GM18505 (cell line): ENCODE results near the gene CHCHD6.

ENCODE experiments used
- ATAC-seq: cut with Tn5 transposase; IDR thresholded peaks from one replicate; pipeline ENCODE4 v1.9.1; 2021; ENCODE audit not compliant: unreplicated experiment
- POLR2A ChIP-seq: IDR thresholded peaks from 4 replicates; pipeline ENCODE4 v1.6.1; 2011; ENCODE audit warnings: borderline replicate concordance; ENCODE audit not compliant: insufficient read depth, insufficient read length; ENCODE audit errors: extremely low read depth

Gene CHCHD6

GRCh38 chr3:126859415-126860246, 155.6 kb downstream of the CHCHD6 start:
- no peak for ATAC-seq
- TF ChIP-seq POLR2A: no peak

GRCh38 chr3:126865736-126866135, 161.7 kb downstream of the CHCHD6 start:
- ATAC-seq: no peak
- TF ChIP-seq POLR2A: no peak

- ATAC-seq: no peak
- no peak for TF ChIP-seq POLR2A
These were observed 162.2 kb downstream of the CHCHD6 start for GRCh38 chr3:126866175-126866759.

- no peak for TF ChIP-seq POLR2A
- no peak for ATAC-seq
These were observed 163.3 kb downstream of the CHCHD6 start for GRCh38 chr3:126867190-126867862.

- no peak for TF ChIP-seq POLR2A
- no peak for ATAC-seq
These were observed 163.8 kb downstream of the CHCHD6 start for GRCh38 chr3:126867863-126868200.

- no peak for ATAC-seq
- TF ChIP-seq POLR2A: no peak
These were observed 166.7 kb downstream of the CHCHD6 start for GRCh38 chr3:126870608-126871210.

- no peak for ATAC-seq
- no peak for TF ChIP-seq POLR2A
These were observed 168.8 kb downstream of the CHCHD6 start for GRCh38 chr3:126872701-126873342.

GRCh38 chr3:126873416-126873815, 169.4 kb downstream of the CHCHD6 start:
- no peak for TF ChIP-seq POLR2A
- no peak for ATAC-seq

GRCh38 chr3:126878664-126879063, 174.6 kb downstream of the CHCHD6 start:
- no peak for TF ChIP-seq POLR2A
- no peak for ATAC-seq

GRCh38 chr3:126880901-126881300, 176.9 kb downstream of the CHCHD6 start:
- no peak for TF ChIP-seq POLR2A
- ATAC-seq: no peak

- ATAC-seq: no peak
- TF ChIP-seq POLR2A: no peak
These were observed 177.8 kb downstream of the CHCHD6 start for GRCh38 chr3:126881861-126882260.

- TF ChIP-seq POLR2A: no peak
- no peak for ATAC-seq
These were observed 179.2 kb downstream of the CHCHD6 start for GRCh38 chr3:126883241-126883640.

GRCh38 chr3:126885425-126885824, 181.4 kb downstream of the CHCHD6 start:
- no peak for ATAC-seq

More at GRCh38 chr3:126885425-126885824, 181.4 kb downstream of the CHCHD6 start:
- no peak for TF ChIP-seq POLR2A
